ENCODE data around the gene IQCN. TPM values are rescaled to one million over a fixed set of nuclear protein-coding genes. Genes with fewer than 3 reads are reported as not detected.
"Not testable (repeated sequence)": the region's sequence is repeated elsewhere in the genome, so short reads cannot be mapped to it uniquely, and the experiment has no call there.

Gene IQCN
- total RNA-seq, 1 experiment from 2014 or later, result 0.61 TPM

- not testable (repeated sequence) for ATAC-seq
- POLR2A ChIA-PET, result interaction anchor here (1.3 kb wide), 1 partner anchor 11 kb away, joined by 4 read pairs; no protein-coding TSS in a partner anchor
These were observed 64.3 kb downstream of the IQCN start for GRCh38 chr19:18209912-18210311.

DNA sequence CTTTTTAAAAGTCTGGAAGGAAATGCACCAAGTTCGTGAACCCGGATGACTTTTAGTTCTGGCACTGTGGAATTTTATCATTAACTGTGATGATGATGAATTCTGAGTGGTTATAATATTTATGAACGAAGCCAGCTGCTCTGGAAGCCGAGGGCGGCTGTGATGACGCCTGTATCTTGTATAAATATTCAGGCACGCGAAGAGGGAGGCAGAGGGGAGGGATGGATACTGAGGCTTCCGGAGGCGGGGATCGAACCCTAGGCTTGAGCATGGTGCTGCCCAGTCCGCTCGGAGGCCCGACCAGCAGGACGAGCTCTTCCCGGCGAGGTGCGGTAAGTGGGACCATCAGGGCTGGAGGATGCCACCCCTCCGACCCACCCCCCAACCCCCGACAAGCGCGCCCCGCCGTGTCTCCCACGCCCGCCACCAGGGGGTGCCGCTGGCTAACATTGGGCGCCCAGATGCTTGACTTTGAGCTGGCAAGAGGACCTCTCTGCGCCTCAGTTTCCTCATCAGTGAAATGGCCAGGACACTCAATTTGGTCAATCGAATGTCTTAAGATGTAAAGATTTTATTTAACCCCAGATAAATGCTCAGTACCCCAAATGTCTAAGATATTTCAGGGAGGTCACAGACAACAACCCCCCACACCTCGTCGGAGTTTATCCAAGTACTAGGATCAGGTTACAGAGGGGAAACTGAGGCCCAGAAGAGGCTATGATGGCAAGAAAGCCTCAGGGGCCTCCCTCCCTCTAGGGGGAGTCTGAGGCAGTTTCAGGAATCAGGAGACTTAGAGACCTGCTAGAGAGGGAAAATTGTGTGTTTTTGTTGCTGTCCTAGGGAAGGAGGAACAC, 65.9 kb downstream of the IQCN start:
- Mint-ChIP-seq H3K27me3 (ENCODE audit: low read depth) (no peaks in the 10 kb centered on the region), H3K4me3 (no peak overlapping the region), H3K4me1 (peaks cover 12% of the 10 kb centered on the region), H3K9me3 (no peaks in the 10 kb centered on the region), H3K36me3 (no peaks in the 10 kb centered on the region), H3K27ac (no peak overlapping the region; the same call in 1 of the 2 replicates)
- ATAC-seq (no peak), DNase-seq (ENCODE audit: low spot score) (peak; percentile 74)
- ChIA-PET CTCF (interaction anchor here (0.5 to 9.7 kb wide), 46 partner anchors 9 to 547 kb away, joined by 3 to 369 read pairs (median 4); partner anchors contain the start of genes ARRDC2, GDF15, IQCN and JUND), POLR2A (interaction anchor here (1.3 to 1.5 kb wide), 3 partner anchors 24 to 73 kb away, joined by 4 to 7 read pairs (median 6); partner anchors contain the start of gene JUND)
- TF ChIP-seq, protein P1, sequence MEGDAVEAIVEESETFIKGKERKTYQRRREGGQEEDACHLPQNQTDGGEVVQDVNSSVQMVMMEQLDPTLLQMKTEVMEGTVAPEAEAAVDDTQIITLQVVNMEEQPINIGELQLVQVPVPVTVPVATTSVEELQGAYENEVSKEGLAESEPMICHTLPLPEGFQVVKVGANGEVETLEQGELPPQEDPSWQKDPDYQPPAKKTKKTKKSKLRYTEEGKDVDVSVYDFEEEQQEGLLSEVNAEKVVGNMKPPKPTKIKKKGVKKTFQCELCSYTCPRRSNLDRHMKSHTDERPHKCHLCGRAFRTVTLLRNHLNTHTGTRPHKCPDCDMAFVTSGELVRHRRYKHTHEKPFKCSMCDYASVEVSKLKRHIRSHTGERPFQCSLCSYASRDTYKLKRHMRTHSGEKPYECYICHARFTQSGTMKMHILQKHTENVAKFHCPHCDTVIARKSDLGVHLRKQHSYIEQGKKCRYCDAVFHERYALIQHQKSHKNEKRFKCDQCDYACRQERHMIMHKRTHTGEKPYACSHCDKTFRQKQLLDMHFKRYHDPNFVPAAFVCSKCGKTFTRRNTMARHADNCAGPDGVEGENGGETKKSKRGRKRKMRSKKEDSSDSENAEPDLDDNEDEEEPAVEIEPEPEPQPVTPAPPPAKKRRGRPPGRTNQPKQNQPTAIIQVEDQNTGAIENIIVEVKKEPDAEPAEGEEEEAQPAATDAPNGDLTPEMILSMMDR (IDR thresholded peaks at IDR 0.05), result peak; percentile 66
- TF ChIP-seq, protein P2, sequence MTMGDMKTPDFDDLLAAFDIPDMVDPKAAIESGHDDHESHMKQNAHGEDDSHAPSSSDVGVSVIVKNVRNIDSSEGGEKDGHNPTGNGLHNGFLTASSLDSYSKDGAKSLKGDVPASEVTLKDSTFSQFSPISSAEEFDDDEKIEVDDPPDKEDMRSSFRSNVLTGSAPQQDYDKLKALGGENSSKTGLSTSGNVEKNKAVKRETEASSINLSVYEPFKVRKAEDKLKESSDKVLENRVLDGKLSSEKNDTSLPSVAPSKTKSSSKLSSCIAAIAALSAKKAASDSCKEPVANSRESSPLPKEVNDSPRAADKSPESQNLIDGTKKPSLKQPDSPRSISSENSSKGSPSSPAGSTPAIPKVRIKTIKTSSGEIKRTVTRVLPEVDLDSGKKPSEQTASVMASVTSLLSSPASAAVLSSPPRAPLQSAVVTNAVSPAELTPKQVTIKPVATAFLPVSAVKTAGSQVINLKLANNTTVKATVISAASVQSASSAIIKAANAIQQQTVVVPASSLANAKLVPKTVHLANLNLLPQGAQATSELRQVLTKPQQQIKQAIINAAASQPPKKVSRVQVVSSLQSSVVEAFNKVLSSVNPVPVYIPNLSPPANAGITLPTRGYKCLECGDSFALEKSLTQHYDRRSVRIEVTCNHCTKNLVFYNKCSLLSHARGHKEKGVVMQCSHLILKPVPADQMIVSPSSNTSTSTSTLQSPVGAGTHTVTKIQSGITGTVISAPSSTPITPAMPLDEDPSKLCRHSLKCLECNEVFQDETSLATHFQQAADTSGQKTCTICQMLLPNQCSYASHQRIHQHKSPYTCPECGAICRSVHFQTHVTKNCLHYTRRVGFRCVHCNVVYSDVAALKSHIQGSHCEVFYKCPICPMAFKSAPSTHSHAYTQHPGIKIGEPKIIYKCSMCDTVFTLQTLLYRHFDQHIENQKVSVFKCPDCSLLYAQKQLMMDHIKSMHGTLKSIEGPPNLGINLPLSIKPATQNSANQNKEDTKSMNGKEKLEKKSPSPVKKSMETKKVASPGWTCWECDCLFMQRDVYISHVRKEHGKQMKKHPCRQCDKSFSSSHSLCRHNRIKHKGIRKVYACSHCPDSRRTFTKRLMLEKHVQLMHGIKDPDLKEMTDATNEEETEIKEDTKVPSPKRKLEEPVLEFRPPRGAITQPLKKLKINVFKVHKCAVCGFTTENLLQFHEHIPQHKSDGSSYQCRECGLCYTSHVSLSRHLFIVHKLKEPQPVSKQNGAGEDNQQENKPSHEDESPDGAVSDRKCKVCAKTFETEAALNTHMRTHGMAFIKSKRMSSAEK (CRISPR knock-in tag; IDR thresholded peaks at IDR 0.05; ENCODE audit: borderline replicate concordance), result 0 out of 2 replicates have a peak, but pooled peaks have one; percentile 26
- peak; percentile 80; the same call in 1 of the 2 replicates for TF ChIP-seq GTF2I (CRISPR knock-in tag; conservative IDR thresholded peaks at IDR 0.05)
- TF ChIP-seq, protein P3, sequence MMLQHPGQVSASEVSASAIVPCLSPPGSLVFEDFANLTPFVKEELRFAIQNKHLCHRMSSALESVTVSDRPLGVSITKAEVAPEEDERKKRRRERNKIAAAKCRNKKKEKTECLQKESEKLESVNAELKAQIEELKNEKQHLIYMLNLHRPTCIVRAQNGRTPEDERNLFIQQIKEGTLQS (CRISPR knock-in tag; conservative IDR thresholded peaks at IDR 0.05), result no peak

More at GRCh38 chr19:18209912-18210311, 64.3 kb downstream of the IQCN start:
- not testable (repeated sequence) for H3K4me3 Mint-ChIP-seq; H3K36me3 Mint-ChIP-seq; H3K27me3 Mint-ChIP-seq (ENCODE audit: low read depth); H3K27ac Mint-ChIP-seq; H3K9me3 Mint-ChIP-seq; DNase-seq (ENCODE audit: low spot score)
- peaks cover 12% of the 10 kb centered on the region; the same call in 1 of the 2 replicates for H3K4me1 Mint-ChIP-seq
- peak; percentile 59; the same call in 1 of the 2 replicates for TF ChIP-seq ZNF121 (CRISPR knock-in tag; IDR thresholded peaks at IDR 0.05)
- CTCF ChIA-PET, result interaction anchor here (0.7 to 9.7 kb wide), 8 partner anchors 14 to 379 kb away, joined by 3 to 369 read pairs (median 4); a partner anchor contains a TSS

Small RNA genes within 50 kb of the gene (microRNA-seq; reads per million reads assigned to microRNA genes)
- gene MIR3188 (ENCODE audit: borderline number of aligned reads), result 2.8 reads per million

Other genes with a start within 250 kb of the IQCN start
- not detected in 3 replicates for gene IL12RB1, start 187.5 kb downstream of the IQCN start, total RNA-seq (2021)
- gene MAST3, start 176.7 kb downstream of the IQCN start, total RNA-seq (2021), result 10.8 to 11.5 TPM (median 11.2 TPM) in 3 replicates
- gene PIK3R2, start 121.3 kb downstream of the IQCN start, total RNA-seq (2021), result 51.9 to 56.9 TPM (median 53.8 TPM) in 3 replicates
- 20.2 to 30.3 TPM (median 26.2 TPM) in 3 replicates for gene IFI30, start 100.6 kb downstream of the IQCN start, total RNA-seq (2021)
- gene MPV17L2, start 81.2 kb downstream of the IQCN start, total RNA-seq (2021), result 26.3 to 29.8 TPM (median 28.0 TPM) in 3 replicates
- gene RAB3A, start 70.4 kb downstream of the IQCN start, total RNA-seq (2021), result 12.2 to 14.7 TPM (median 14.6 TPM) in 3 replicates
- gene PDE4C, start 48.0 kb downstream of the IQCN start, total RNA-seq (2021), result 3.0 to 5.7 TPM (median 3.8 TPM) in 3 replicates
- gene JUND, start 7.2 kb upstream of the IQCN start, total RNA-seq (2021), result 121 to 137 TPM (median 133 TPM) in 3 replicates
- gene LSM4, start 48.6 kb upstream of the IQCN start, total RNA-seq (2021), result 373 to 434 TPM (median 409 TPM) in 3 replicates
- gene PGPEP1, start 66.1 kb upstream of the IQCN start, total RNA-seq (2021), result 39.2 to 68.1 TPM (median 40.8 TPM) in 3 replicates
- 18.3 to 27.3 TPM (median 19.1 TPM) in 3 replicates for gene GDF15, start 111.7 kb upstream of the IQCN start, total RNA-seq (2021)
- 0.07 to 0.31 TPM (median 0.18 TPM) in 3 replicates for gene LRRC25, start 123.2 kb upstream of the IQCN start, total RNA-seq (2021)
- 44.5 to 51.2 TPM (median 47.4 TPM) in 3 replicates for gene SSBP4, start 144.9 kb upstream of the IQCN start, total RNA-seq (2021)
- 236 to 310 TPM (median 307 TPM) in 3 replicates for gene ISYNA1, start 163.7 kb upstream of the IQCN start, total RNA-seq (2021)
- gene ELL, start 247.6 kb upstream of the IQCN start, total RNA-seq (2021), result 11.6 to 17.3 TPM (median 13.1 TPM) in 3 replicates

Measured in WTC11 (cell line).